ENCODE results near the gene KCP. TPM values are rescaled to one million over a fixed set of nuclear protein-coding genes. Genes with fewer than 3 reads are reported as not detected.
"Not testable (repeated sequence)": the region's sequence is repeated elsewhere in the genome, so short reads cannot be mapped to it uniquely, and the experiment has no call there.

KCP gene
- total and polyA plus RNA-seq, 4 donors: 0.15 to 6.1 (median 2.1) TPM; not detected in 1

DNA sequence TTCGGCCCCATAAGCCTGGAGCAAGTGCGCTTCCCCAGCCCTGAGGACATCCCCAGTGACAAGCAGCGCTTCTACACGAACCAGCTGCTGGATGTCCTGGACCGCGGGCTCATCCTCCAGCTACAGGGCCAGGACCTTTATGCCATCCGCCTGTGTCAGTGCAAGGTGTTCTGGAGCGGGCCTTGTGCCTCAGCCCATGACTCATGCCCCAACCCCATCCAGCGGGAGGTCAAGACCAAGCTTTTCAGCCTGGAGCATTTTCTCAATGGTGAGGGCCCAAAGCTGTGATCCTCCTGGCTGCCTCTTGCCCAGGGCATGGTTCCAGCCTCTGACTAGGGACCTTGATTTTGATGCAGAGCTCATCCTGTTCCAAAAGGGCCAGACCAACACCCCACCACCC is 37.3 kb upstream of the KCP start:
- Histone ChIP-seq H3K9me3 (ENCODE audit: control insufficient read depth, low read length) (no peaks in the 10 kb centered on the region), H3K27me3 (ENCODE audit: control insufficient read depth in 1 of 2, insufficient read depth in 2 of 2, low read length in 1 of 2) (no peaks in the 10 kb centered on the region), H3K36me3 (ENCODE audit: control insufficient read depth in 1 of 2, insufficient read depth in 2 of 2, low read length in 1 of 2) (no peaks in the 10 kb centered on the region), H3K4me3 (ENCODE audit: low read length in 2 of 2) (no peak overlapping the region), H3K4me1 (ENCODE audit: control insufficient read depth in 1 of 2, insufficient read depth in 2 of 2, low read length in 2 of 2) (no peaks in the 10 kb centered on the region), H3K27ac (ENCODE audit: low read depth in 1 of 2, low read length in 2 of 2) (no peak overlapping the region)
- 95 to 97% methylated on average over 9 of the region's 9 CpGs for WGBS, 2 donors
- DNase-seq (no peak), ATAC-seq (ENCODE audit: low FRiP score) (no peak)
- intact Hi-C loops (cut with DNase I): no loop called here

GRCh38 chr7:128946936-128947830 is 36.7 kb upstream of the KCP start:
- intact Hi-C loops (cut with DNase I): no loop called here
- no peak overlapping the region for H3K4me3 ChIP-seq (ENCODE audit: low read length in 2 of 2)
- H3K27me3 ChIP-seq (ENCODE audit: control insufficient read depth in 1 of 2, insufficient read depth in 2 of 2, low read length in 1 of 2): no peaks in the 10 kb centered on the region
- 79 to 92% methylated on average over 18 to 22 of the region's 22 CpGs for WGBS, 2 donors
- H3K36me3 ChIP-seq (ENCODE audit: control insufficient read depth in 1 of 2, insufficient read depth in 2 of 2, low read length in 1 of 2): no peaks in the 10 kb centered on the region
- no peak for ATAC-seq (ENCODE audit: low FRiP score)
- H3K9me3 ChIP-seq (ENCODE audit: control insufficient read depth, low read length): no peaks in the 10 kb centered on the region
- H3K27ac ChIP-seq (ENCODE audit: low read depth in 1 of 2, low read length in 2 of 2): no peak overlapping the region
- no peaks in the 10 kb centered on the region for H3K4me1 ChIP-seq (ENCODE audit: control insufficient read depth in 1 of 2, insufficient read depth in 2 of 2, low read length in 2 of 2)
- DNase-seq: no peak

GRCh38 chr7:128945668-128946366 is 35.3 kb upstream of the KCP start:
- H3K4me3 ChIP-seq (ENCODE audit: low read length in 2 of 2): no peak overlapping the region
- no peaks in the 10 kb centered on the region for H3K4me1 ChIP-seq (ENCODE audit: control insufficient read depth in 1 of 2, insufficient read depth in 2 of 2, low read length in 2 of 2)
- no peaks in the 10 kb centered on the region for H3K9me3 ChIP-seq (ENCODE audit: control insufficient read depth, low read length)
- no peaks in the 10 kb centered on the region for H3K27me3 ChIP-seq (ENCODE audit: control insufficient read depth in 1 of 2, insufficient read depth in 2 of 2, low read length in 1 of 2)
- intact Hi-C loops (cut with DNase I): no loop called here
- no peak overlapping the region for H3K27ac ChIP-seq (ENCODE audit: low read depth in 1 of 2, low read length in 2 of 2)
- ATAC-seq (ENCODE audit: low FRiP score) (no peak), DNase-seq (no peak)
- H3K36me3 ChIP-seq (ENCODE audit: control insufficient read depth in 1 of 2, insufficient read depth in 2 of 2, low read length in 1 of 2): no peaks in the 10 kb centered on the region
- WGBS, 2 donors: 89 to 91% methylated on average over 21 of the region's 21 CpGs

DNA sequence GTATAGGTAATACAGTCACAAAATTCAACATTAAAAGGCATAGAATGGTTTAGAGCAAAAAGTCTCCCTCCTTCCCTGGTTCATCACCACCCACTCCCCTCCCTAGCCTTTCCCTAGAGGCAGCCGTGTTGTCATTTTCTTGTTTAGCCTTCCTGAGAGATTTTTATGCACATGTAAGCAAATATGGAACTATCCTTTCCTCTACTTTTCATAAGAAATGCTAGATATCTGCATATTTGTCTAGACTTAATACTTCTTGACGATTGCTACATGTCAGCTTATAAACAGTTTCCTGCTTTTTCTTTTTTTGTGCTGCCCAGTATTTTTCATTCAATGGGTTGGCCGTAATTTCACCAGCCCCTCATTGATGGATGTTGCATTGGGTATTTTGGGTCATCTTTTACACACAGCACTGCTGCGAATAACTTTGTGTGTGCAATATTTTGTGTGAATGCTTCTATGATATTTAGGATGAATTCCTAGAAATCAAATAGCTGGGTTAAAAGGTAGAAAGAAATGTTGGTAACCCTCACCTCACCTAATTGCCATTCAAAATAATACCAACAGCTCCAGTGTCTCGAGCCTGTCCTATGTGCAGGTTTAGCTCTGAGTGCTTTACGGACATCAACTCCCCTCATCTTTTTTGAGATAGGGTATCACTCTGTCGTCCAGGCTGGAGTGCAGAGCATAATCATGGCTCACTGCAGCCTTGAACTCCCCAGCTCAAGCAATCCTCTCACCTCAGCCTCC is 34.2 kb upstream of the KCP start:
- no peak overlapping the region for H3K4me3 ChIP-seq (ENCODE audit: low read length in 2 of 2)
- H3K9me3 ChIP-seq (ENCODE audit: control insufficient read depth, low read length): no peaks in the 10 kb centered on the region
- no peaks in the 10 kb centered on the region for H3K36me3 ChIP-seq (ENCODE audit: control insufficient read depth in 1 of 2, insufficient read depth in 2 of 2, low read length in 1 of 2)
- intact Hi-C loops (cut with DNase I): no loop called here
- WGBS, 2 donors: 79 to 82% methylated on average over 7 of the region's 7 CpGs
- DNase-seq (no peak), ATAC-seq (ENCODE audit: low FRiP score) (no peak)
- no peak overlapping the region for H3K27ac ChIP-seq (ENCODE audit: low read depth in 1 of 2, low read length in 2 of 2)
- no peaks in the 10 kb centered on the region for H3K4me1 ChIP-seq (ENCODE audit: control insufficient read depth in 1 of 2, insufficient read depth in 2 of 2, low read length in 2 of 2)
- no peaks in the 10 kb centered on the region for H3K27me3 ChIP-seq (ENCODE audit: control insufficient read depth in 1 of 2, insufficient read depth in 2 of 2, low read length in 1 of 2)

DNA sequence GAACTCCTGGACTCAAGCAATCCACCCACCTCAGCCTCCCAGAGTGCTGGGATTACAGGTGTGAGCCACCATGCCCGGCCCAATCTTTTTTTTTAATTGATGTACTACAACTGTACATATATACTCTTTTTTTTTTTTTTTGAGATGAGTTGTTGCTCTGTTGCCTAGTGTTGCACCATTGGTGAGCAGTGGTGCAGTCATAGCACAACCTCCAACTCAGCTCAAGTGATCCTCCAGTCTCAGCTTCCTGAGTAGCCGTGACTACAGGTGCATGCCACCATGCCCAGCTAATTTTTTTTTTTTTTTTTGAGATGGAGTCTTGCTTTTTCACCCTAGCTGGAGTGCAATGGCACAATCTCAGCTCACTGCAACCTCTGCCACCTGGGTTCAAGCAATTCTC is 32.7 kb upstream of the KCP start:
- H3K9me3 ChIP-seq (ENCODE audit: control insufficient read depth, low read length); H3K27ac ChIP-seq (ENCODE audit: low read depth in 1 of 2, low read length in 2 of 2); H3K4me1 ChIP-seq (ENCODE audit: control insufficient read depth in 1 of 2, insufficient read depth in 2 of 2, low read length in 2 of 2); ATAC-seq (ENCODE audit: low FRiP score); H3K27me3 ChIP-seq (ENCODE audit: control insufficient read depth in 1 of 2, insufficient read depth in 2 of 2, low read length in 1 of 2); H3K36me3 ChIP-seq (ENCODE audit: control insufficient read depth in 1 of 2, insufficient read depth in 2 of 2, low read length in 1 of 2); H3K4me3 ChIP-seq (ENCODE audit: low read length in 2 of 2); DNase-seq; intact Hi-C loops (cut with DNase I): not testable (repeated sequence)
- 93 to 97% methylated on average over 2 of the region's 2 CpGs for WGBS, 2 donors

DNA sequence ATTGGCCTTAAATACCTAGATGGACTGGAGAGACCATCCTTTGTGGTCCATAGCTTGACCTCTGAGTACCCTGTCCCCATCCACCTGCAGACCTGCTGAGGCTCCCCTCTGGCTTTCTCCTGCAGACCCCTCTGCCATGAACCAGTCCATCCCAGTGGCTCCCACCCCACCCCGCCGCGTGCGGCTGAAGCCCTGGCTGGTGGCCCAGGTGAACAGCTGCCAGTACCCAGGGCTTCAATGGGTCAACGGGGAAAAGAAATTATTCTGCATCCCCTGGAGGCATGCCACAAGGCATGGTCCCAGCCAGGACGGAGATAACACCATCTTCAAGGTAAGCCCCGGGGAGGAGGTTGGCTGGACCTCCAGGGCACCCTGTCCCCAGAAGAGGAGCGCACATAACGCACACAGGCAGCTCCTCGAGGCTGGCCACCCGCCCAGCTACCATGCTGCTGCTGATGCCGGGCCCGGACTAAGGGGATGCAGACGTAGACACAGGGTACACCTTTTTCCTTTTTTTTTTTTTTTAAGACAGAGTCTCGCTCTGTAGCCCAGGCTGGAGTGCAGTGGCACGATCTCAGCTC is 31.5 kb upstream of the KCP start:
- no peak overlapping the region for H3K4me3 ChIP-seq (ENCODE audit: low read length in 2 of 2)
- no peaks in the 10 kb centered on the region for H3K4me1 ChIP-seq (ENCODE audit: control insufficient read depth in 1 of 2, insufficient read depth in 2 of 2, low read length in 2 of 2)
- no peak overlapping the region for H3K27ac ChIP-seq (ENCODE audit: low read depth in 1 of 2, low read length in 2 of 2)
- 84 to 85% methylated on average over 14 to 16 of the region's 16 CpGs for WGBS, 2 donors
- H3K27me3 ChIP-seq (ENCODE audit: control insufficient read depth in 1 of 2, insufficient read depth in 2 of 2, low read length in 1 of 2): no peaks in the 10 kb centered on the region
- ATAC-seq (ENCODE audit: low FRiP score) (no peak), DNase-seq (no peak)
- no peaks in the 10 kb centered on the region for H3K9me3 ChIP-seq (ENCODE audit: control insufficient read depth, low read length)
- H3K36me3 ChIP-seq (ENCODE audit: control insufficient read depth in 1 of 2, insufficient read depth in 2 of 2, low read length in 1 of 2): no peaks in the 10 kb centered on the region
- intact Hi-C loops (cut with DNase I): no loop called here

DNA sequence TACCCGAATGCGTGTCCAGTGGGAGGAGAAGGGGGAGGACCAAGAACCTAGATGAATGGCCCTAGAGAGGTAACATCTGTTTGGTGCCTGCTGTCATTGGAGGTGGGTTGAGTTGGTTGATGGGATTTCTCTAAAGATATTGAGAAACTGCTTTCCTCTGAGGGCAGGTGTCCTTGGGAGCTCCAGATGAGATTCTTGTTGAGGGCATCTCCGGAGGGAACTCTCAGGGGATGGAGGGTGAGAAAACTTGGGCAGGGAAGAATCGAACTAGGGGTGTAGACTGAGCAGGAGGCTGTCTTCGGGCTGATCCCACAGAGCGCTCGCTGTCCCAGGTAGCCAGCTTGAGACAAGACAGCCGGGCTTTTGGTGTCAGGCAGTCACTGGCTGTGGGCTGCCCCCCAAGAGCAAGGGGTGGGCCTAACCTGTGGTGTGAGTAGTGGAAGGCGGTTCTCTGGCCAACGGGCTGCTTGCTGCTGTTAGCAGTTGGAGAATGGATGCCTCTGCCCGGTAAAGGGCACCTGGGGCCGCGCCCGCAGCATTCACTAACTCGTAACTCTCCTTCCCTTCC is 30.9 kb upstream of the KCP start:
- H3K4me1 ChIP-seq (ENCODE audit: control insufficient read depth in 1 of 2, insufficient read depth in 2 of 2, low read length in 2 of 2): no peaks in the 10 kb centered on the region
- H3K27me3 ChIP-seq (ENCODE audit: control insufficient read depth in 1 of 2, insufficient read depth in 2 of 2, low read length in 1 of 2): no peaks in the 10 kb centered on the region
- H3K9me3 ChIP-seq (ENCODE audit: control insufficient read depth, low read length): no peaks in the 10 kb centered on the region
- DNase-seq (no peak), ATAC-seq (ENCODE audit: low FRiP score) (no peak)
- H3K36me3 ChIP-seq (ENCODE audit: control insufficient read depth in 1 of 2, insufficient read depth in 2 of 2, low read length in 1 of 2): no peaks in the 10 kb centered on the region
- intact Hi-C loops (cut with DNase I): no loop called here
- 91 to 93% methylated on average over 15 of the region's 15 CpGs for WGBS, 2 donors
- no peak overlapping the region for H3K27ac ChIP-seq (ENCODE audit: low read depth in 1 of 2, low read length in 2 of 2)
- H3K4me3 ChIP-seq (ENCODE audit: low read length in 2 of 2): no peak overlapping the region

Data from aorta (tissue), 5 donors.